Femur (tissue), 1 donor: ENCODE data around the gene FAM219B.

ENCODE experiments used
- DNase-seq: peaks from one replicate; pipeline ENCODE4 v3.0.0-alpha.2; 2017

Gene FAM219B

GRCh38 chr15:74870436-74871215 is 36.0 kb downstream of the FAM219B start:
- DNase-seq, result no peak

- DNase-seq, result peak; percentile 80
These were observed 36.8 kb downstream of the FAM219B start for GRCh38 chr15:74869726-74870407.

- no peak for DNase-seq
These were observed 37.3 kb downstream of the FAM219B start for GRCh38 chr15:74869372-74869725.

- DNase-seq, result no peak
These were observed 38.6 kb downstream of the FAM219B start for GRCh38 chr15:74868059-74868458.

GRCh38 chr15:74867466-74868038 is 39.1 kb downstream of the FAM219B start:
- no peak for DNase-seq

- DNase-seq, result no peak
These were observed 40.6 kb downstream of the FAM219B start for GRCh38 chr15:74866090-74866489.

- DNase-seq, result no peak
These were observed 41.3 kb downstream of the FAM219B start for GRCh38 chr15:74865316-74865715.

- no peak for DNase-seq
These were observed 42.4 kb downstream of the FAM219B start for GRCh38 chr15:74864296-74864695.

GRCh38 chr15:74863239-74864056 is 43.2 kb downstream of the FAM219B start:
- DNase-seq, result no peak

- DNase-seq, result no peak
These were observed 48.3 kb downstream of the FAM219B start for GRCh38 chr15:74858369-74858740.

- DNase-seq, result no peak
These were observed 48.8 kb downstream of the FAM219B start for GRCh38 chr15:74857671-74858368.

GRCh38 chr15:74857082-74857655 is 49.5 kb downstream of the FAM219B start:
- DNase-seq, result no peak

- DNase-seq, result no peak
These were observed 50.1 kb downstream of the FAM219B start for GRCh38 chr15:74856537-74856936.

GRCh38 chr15:74855857-74856256 is 50.8 kb downstream of the FAM219B start:
- peak; percentile 65 for DNase-seq

GRCh38 chr15:74854453-74855022 is 52.1 kb downstream of the FAM219B start:
- DNase-seq, result no peak

GRCh38 chr15:74851960-74852359 is 54.7 kb downstream of the FAM219B start:
- no peak for DNase-seq

- DNase-seq, result no peak
These were observed 56.3 kb downstream of the FAM219B start for GRCh38 chr15:74850393-74850792.
